IPS-NIHi7 (cell line): ENCODE measurements around the gene C1QTNF9.
"Not testable (repeated sequence)": the region's sequence is repeated elsewhere in the genome, so short reads cannot be mapped to it uniquely, and the experiment has no call there.

Experiments used
- DNase-seq: peaks from one replicate; pipeline ENCODE4 v3.0.0; 2012; ENCODE audit warnings: mixed read lengths; ENCODE audit errors: extremely low spot score

C1QTNF9 gene

GRCh38 chr13:24321416-24321815, 12.0 kb downstream of the C1QTNF9 start:
- not testable (repeated sequence) for DNase-seq

GRCh38 chr13:24322470-24322869, 13.1 kb downstream of the C1QTNF9 start:
- peak; percentile 3 for DNase-seq

- peak; percentile 4 for DNase-seq
Measured at GRCh38 chr13:24323036-24323738, 13.8 kb downstream of the C1QTNF9 start.

- no peak for DNase-seq
Measured at GRCh38 chr13:24323739-24324075, 14.3 kb downstream of the C1QTNF9 start.

- DNase-seq: not testable (repeated sequence)
Measured at GRCh38 chr13:24327598-24327997, 18.2 kb downstream of the C1QTNF9 start.

- DNase-seq: no peak
Measured at GRCh38 chr13:24328145-24328544, 18.8 kb downstream of the C1QTNF9 start.

GRCh38 chr13:24338721-24339120, 29.3 kb downstream of the C1QTNF9 start:
- no peak for DNase-seq

GRCh38 chr13:24339937-24340607, 30.7 kb downstream of the C1QTNF9 start:
- DNase-seq: no peak

- no peak for DNase-seq
Measured at GRCh38 chr13:24340608-24340955, 31.2 kb downstream of the C1QTNF9 start.

GRCh38 chr13:24341439-24341838, 32.1 kb downstream of the C1QTNF9 start:
- no peak for DNase-seq

- DNase-seq: no peak
Measured at GRCh38 chr13:24348385-24348784, 39.0 kb downstream of the C1QTNF9 start.

GRCh38 chr13:24348797-24349515, 39.6 kb downstream of the C1QTNF9 start:
- no peak for DNase-seq

- DNase-seq: not testable (repeated sequence)
Measured at GRCh38 chr13:24349778-24350664, 40.6 kb downstream of the C1QTNF9 start.

GRCh38 chr13:24351423-24351822, 42.0 kb downstream of the C1QTNF9 start:
- no peak for DNase-seq

- no peak for DNase-seq
Measured at GRCh38 chr13:24353736-24354135, 44.4 kb downstream of the C1QTNF9 start.

- no peak for DNase-seq
Measured at GRCh38 chr13:24355103-24355502, 45.7 kb downstream of the C1QTNF9 start.

GRCh38 chr13:24356270-24356669, 46.9 kb downstream of the C1QTNF9 start:
- no peak for DNase-seq

- no peak for DNase-seq
Measured at GRCh38 chr13:24356837-24357236, 47.5 kb downstream of the C1QTNF9 start.

- DNase-seq: no peak
Measured at GRCh38 chr13:24357756-24358155, 48.4 kb downstream of the C1QTNF9 start.

- not testable (repeated sequence) for DNase-seq
Measured at GRCh38 chr13:24358836-24359235, 49.5 kb downstream of the C1QTNF9 start.

- DNase-seq: not testable (repeated sequence)
Measured at GRCh38 chr13:24359252-24359651, 49.9 kb downstream of the C1QTNF9 start.

- no peak for DNase-seq
Measured at GRCh38 chr13:24360106-24360505, 50.7 kb downstream of the C1QTNF9 start.
